Measurements from ENCODE around the gene ULK4.

- TF ChIP-seq CTCF (IDR thresholded peaks at IDR 0.05; ENCODE audit: low read depth, low read length) (no peak), EZH2phosphoT487 (IDR thresholded peaks at IDR 0.05; ENCODE audit: low read depth) (no peak)
These were observed 29.4 kb downstream of the ULK4 start for GRCh38 chr3:41932464-41932863.

Measured in OCI-LY3 (cell line).